ENCODE results near the gene LRMDA. TPM values are rescaled to one million over a fixed set of nuclear protein-coding genes. Genes with fewer than 3 reads are reported as not detected.

The LRMDA gene
- total RNA-seq, 1 experiment from 2014 or later: not detected

DNA sequence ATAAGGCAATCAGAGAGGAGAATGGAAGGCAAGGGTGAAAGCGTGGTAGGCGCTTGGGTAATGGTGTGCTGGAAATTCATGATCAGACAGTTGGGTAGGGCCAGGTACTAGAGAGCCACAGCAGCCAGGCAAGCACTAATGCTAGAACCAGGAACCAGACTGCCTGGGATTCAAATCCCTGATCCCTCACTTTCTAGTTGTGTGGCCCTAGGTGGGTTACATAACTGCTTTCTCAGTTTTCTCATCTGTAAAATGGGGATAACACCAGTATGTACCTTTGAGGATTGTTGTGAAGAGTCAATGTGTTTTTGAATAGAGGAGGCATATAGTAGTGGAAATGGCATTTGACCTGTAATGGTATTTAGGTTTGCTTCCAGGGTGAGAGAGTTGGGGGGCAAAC is 225.9 kb downstream of the LRMDA start:
- intact Hi-C loops (cut with micrococcal nuclease; ENCODE audit: unreplicated experiment): no loop called here
- H3K9me3 ChIP-seq (ENCODE audit: low read depth, low read length, poor library complexity, severe bottlenecking): no peaks in the 10 kb centered on the region
- H3K4me1 ChIP-seq (ENCODE audit: insufficient read depth, low read length, poor library complexity, severe bottlenecking): no peaks in the 10 kb centered on the region
- no peak overlapping the region for H3K4me3 ChIP-seq (ENCODE audit: low read depth, low read length, poor library complexity, severe bottlenecking)
- ChIA-PET POLR2A (ENCODE audit: low non-redundant PET) (no interaction called here), CTCF (no interaction called here)
- no peak overlapping the region for H3K27ac ChIP-seq (ENCODE audit: low read depth, low read length, poor library complexity, severe bottlenecking)
- no TSS peak for BruUV-seq (replicated peaks)
- TF ChIP-seq, protein P1, sequence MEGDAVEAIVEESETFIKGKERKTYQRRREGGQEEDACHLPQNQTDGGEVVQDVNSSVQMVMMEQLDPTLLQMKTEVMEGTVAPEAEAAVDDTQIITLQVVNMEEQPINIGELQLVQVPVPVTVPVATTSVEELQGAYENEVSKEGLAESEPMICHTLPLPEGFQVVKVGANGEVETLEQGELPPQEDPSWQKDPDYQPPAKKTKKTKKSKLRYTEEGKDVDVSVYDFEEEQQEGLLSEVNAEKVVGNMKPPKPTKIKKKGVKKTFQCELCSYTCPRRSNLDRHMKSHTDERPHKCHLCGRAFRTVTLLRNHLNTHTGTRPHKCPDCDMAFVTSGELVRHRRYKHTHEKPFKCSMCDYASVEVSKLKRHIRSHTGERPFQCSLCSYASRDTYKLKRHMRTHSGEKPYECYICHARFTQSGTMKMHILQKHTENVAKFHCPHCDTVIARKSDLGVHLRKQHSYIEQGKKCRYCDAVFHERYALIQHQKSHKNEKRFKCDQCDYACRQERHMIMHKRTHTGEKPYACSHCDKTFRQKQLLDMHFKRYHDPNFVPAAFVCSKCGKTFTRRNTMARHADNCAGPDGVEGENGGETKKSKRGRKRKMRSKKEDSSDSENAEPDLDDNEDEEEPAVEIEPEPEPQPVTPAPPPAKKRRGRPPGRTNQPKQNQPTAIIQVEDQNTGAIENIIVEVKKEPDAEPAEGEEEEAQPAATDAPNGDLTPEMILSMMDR (conservative IDR thresholded peaks at IDR 0.05; ENCODE audit: low read depth, low read length): no peak
- no peak for TF ChIP-seq EZH2 (IDR thresholded peaks at IDR 0.05; ENCODE audit: borderline replicate concordance, low read depth, low read length, poor library complexity, severe bottlenecking)
- H3K27me3 ChIP-seq (replicated peaks; ENCODE audit: insufficient read depth, low read depth, low read length, poor library complexity): peaks cover 43% of the 10 kb centered on the region
- DNase-seq (ENCODE audit: low spot score): no peak
- H3K36me3 ChIP-seq (ENCODE audit: insufficient read depth, low read length, poor library complexity, severe bottlenecking): no peaks in the 10 kb centered on the region

DNA sequence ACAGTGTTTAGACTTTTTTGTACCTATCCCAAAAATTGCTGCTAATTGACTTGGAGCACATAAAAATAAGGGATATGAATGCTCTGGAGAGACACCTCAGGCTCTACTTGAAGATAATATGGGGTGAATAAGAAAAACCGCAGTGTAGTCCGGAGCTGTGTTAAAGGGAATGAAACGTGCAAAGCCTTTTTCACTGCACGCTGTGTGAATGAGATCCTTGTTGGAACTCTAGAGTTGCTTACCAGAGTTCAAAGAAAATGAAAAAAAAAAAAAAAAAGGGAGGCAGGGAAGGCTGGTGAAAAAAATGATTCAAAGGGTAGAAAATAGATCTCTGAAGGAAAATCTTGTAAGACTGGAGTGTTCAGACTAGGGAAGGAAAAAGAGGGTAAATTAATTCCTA is 226.6 kb downstream of the LRMDA start:
- Histone ChIP-seq H3K27me3 (replicated peaks; ENCODE audit: insufficient read depth, low read depth, low read length, poor library complexity) (peaks cover 50% of the 10 kb centered on the region), H3K4me1 (ENCODE audit: insufficient read depth, low read length, poor library complexity, severe bottlenecking) (no peaks in the 10 kb centered on the region), H3K36me3 (ENCODE audit: insufficient read depth, low read length, poor library complexity, severe bottlenecking) (no peaks in the 10 kb centered on the region), H3K9me3 (ENCODE audit: low read depth, low read length, poor library complexity, severe bottlenecking) (no peaks in the 10 kb centered on the region), H3K27ac (ENCODE audit: low read depth, low read length, poor library complexity, severe bottlenecking) (no peak overlapping the region), H3K4me3 (ENCODE audit: low read depth, low read length, poor library complexity, severe bottlenecking) (no peak overlapping the region)
- no TSS peak for BruUV-seq (replicated peaks)
- CTCF ChIA-PET: no interaction called here
- DNase-seq (ENCODE audit: low spot score): no peak
- POLR2A ChIA-PET (ENCODE audit: low non-redundant PET): no interaction called here
- intact Hi-C loops (cut with micrococcal nuclease; ENCODE audit: unreplicated experiment): no loop called here
- TF ChIP-seq EZH2 (IDR thresholded peaks at IDR 0.05; ENCODE audit: borderline replicate concordance, low read depth, low read length, poor library complexity, severe bottlenecking): no peak
- TF ChIP-seq, protein P1 (conservative IDR thresholded peaks at IDR 0.05; ENCODE audit: low read depth, low read length): no peak

DNA sequence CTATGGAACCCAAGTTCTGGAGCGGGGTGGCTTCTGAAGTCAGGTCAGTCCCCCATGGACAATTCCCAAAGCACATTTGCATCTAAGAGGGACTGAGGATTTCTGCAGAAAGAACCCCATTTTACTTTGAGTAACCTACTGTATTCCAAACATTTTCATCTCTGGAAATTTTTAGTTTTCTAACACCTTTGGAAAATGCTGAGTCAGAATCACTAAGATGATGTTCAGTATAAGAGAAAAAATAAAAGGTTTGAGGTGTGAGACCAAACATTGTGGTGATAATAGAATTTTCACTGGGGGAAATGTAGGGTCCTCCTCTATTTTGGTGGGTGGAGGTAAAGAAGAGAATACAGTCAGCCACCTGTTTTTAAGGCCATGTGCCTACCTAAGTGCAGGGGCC is 227.1 kb downstream of the LRMDA start:
- CTCF ChIA-PET: no interaction called here
- TF ChIP-seq, protein P1 (conservative IDR thresholded peaks at IDR 0.05; ENCODE audit: low read depth, low read length): no peak
- TF ChIP-seq EZH2 (IDR thresholded peaks at IDR 0.05; ENCODE audit: borderline replicate concordance, low read depth, low read length, poor library complexity, severe bottlenecking): no peak
- Histone ChIP-seq H3K27me3 (replicated peaks; ENCODE audit: insufficient read depth, low read depth, low read length, poor library complexity) (peaks cover 52% of the 10 kb centered on the region), H3K9me3 (ENCODE audit: low read depth, low read length, poor library complexity, severe bottlenecking) (no peaks in the 10 kb centered on the region), H3K36me3 (ENCODE audit: insufficient read depth, low read length, poor library complexity, severe bottlenecking) (no peaks in the 10 kb centered on the region), H3K27ac (ENCODE audit: low read depth, low read length, poor library complexity, severe bottlenecking) (no peak overlapping the region), H3K4me1 (ENCODE audit: insufficient read depth, low read length, poor library complexity, severe bottlenecking) (no peaks in the 10 kb centered on the region), H3K4me3 (ENCODE audit: low read depth, low read length, poor library complexity, severe bottlenecking) (no peak overlapping the region)
- DNase-seq (ENCODE audit: low spot score): no peak
- intact Hi-C loops (cut with micrococcal nuclease; ENCODE audit: unreplicated experiment): no loop called here
- POLR2A ChIA-PET (ENCODE audit: low non-redundant PET): no interaction called here
- BruUV-seq (replicated peaks): no TSS peak
